Ovary (tissue), 9 donors: Measurements from ENCODE around the gene TST. TPM values are rescaled to one million over a fixed set of nuclear protein-coding genes. Genes with fewer than 3 reads are reported as not detected.

ENCODE experiments used
- DNase-seq, 5 donors: peaks; one replicate each; pipeline ENCODE4 v3.0.0-alpha.2; 2019 to 2020
- H3K27ac ChIP-seq, 2 donors: fragments of 200-600 bp; one replicate each; pipeline versions ENCODE4 v1.5.1 to v1.8.0; 2019 to 2022
- H3K27me3 ChIP-seq: fragments of 200-600 bp; one replicate; pipeline ENCODE4 v1.8.0; 2022
- H3K36me3 ChIP-seq: fragments of 200-600 bp; sonication (generic); one replicate; pipeline ENCODE4 v1.5.1; 2019
- H3K4me1 ChIP-seq: one replicate; pipeline ENCODE4 v1.8.1; 2013; ENCODE audit warnings: mild to moderate bottlenecking, moderate library complexity; ENCODE audit not compliant: insufficient read depth
- H3K4me3 ChIP-seq: fragments of 200-600 bp; sonication (generic); one replicate; pipeline ENCODE4 v1.5.1; 2017
- H3K9me3 ChIP-seq, 2 donors: fragments of 200-600 bp in 1 of 2; sonication (generic) in 1 of 2; one replicate each; pipeline versions ENCODE4 v1.5.1 to v1.8.1; 2013 to 2019; ENCODE audit warnings: mild to moderate bottlenecking in 1 of 2, moderate library complexity in 1 of 2
- CTCF ChIP-seq, 3 donors: fragments of 450-650 bp in 2 of 3; fragments of 200-600 bp in 1 of 3; IDR thresholded peaks; one replicate each; pipeline versions ENCODE4 v1.5.1 to v1.8.0; 2016 to 2022; ENCODE audit warnings: antibody characterized with exemption in 3 of 3, mild to moderate bottlenecking in 1 of 3
- EP300 ChIP-seq: sonication (generic); formaldehyde crosslinking; IDR thresholded peaks from one replicate; pipeline ENCODE4 v1.6.1; 2017; ENCODE audit warnings: antibody characterized with exemption
- POLR2A ChIP-seq: fragments of 450-650 bp; IDR thresholded peaks from one replicate; pipeline ENCODE4 v1.6.1; 2017; ENCODE audit warnings: antibody characterized with exemption, mild to moderate bottlenecking, moderate library complexity
- WGBS, 3 donors: extraction: QIAGEN DNeasy Blood & Tissue Kit in 1 of 3; methylation state at CpG; one replicate each; pipeline versions ENCODE4 v1.1.5 to v1.1.7; 2013 to 2017; 5-methylcytosine and 5-hydroxymethylcytosine counted together
- intact Hi-C, 4 donors: fragments of 100-400 bp; cut with DNase I; formaldehyde crosslinking; loops; one replicate each; pipeline versions ENCODE4 v1.11.0 to v1.15.1; 2022 to 2023
- polyA plus RNA-seq, 2 donors: library from polyadenylated mRNA; stranded (reverse); fragments of 200-250 nt in 1 of 2; fragments of 350-450 nt in 1 of 2; fragmentation: Illumina TruSeq in 1 of 2; extraction: RNeasy Lipid Tissue Mini Kit (QIAGEN cat#74804) in 1 of 2; gene quantifications; one replicate each; pipeline ENCODE4 v1.2.3, GENCODE V29; 2013 to 2014
- total RNA-seq, 7 donors: library from RNA; depleted of rRNA in 2 of 7; stranded (reverse); fragments of >200 nt in 2 of 7; fragmentation: NEBNext Ultra II Directional in 3 of 7; extraction: Animal tissue kit (Norgen Biotek cat#: 25700) in 3 of 7; gene quantifications; one replicate each; pipeline versions ENCODE4 v1.1.0 to v1.2.4, GENCODE V29; 2016 to 2023
- donor health status: DM: no; HTN: no; CAD: no; lungs with moderate emphysema.
- donor health status: DM: no; HTN: no; CAD: no.
- donor health status: Bipolar disorder and iron deficiency.
- donor health status: DM: yes; HTN: yes; CAD: no.
- donor health status: DM: no; HTN: no; CAD: no.
- donor health status: DM: yes; HTN: yes; CAD: no.

Gene TST
- total and polyA plus RNA-seq, 9 donors = 6.4 to 59.9 (median 42.4) TPM

- no peak for DNase-seq
- Histone ChIP-seq H3K9me3 (peaks cover 0 to 4% of the 10 kb centered on the region in 2 donors), H3K36me3 (no peaks in the 10 kb centered on the region), H3K4me1 (no peaks in the 10 kb centered on the region), H3K27ac (no peak overlapping the region), H3K4me3 (no peak overlapping the region), H3K27me3 (no peaks in the 10 kb centered on the region)
- 73 to 83% (median 76%) methylated on average over 16 of the region's 16 CpGs for WGBS, 3 donors
- intact Hi-C loops = no loop called here
- TF ChIP-seq EP300 (no peak), CTCF (IDR thresholded peaks at IDR 0.05) (no peak), POLR2A (no peak)
Measured at GRCh38 chr22:36981247-36981775, 37.9 kb downstream of the TST start.

GRCh38 chr22:36979016-36979910, 40.0 kb downstream of the TST start:
- Histone ChIP-seq H3K27ac (no peak overlapping the region), H3K27me3 (no peaks in the 10 kb centered on the region), H3K36me3 (no peaks in the 10 kb centered on the region), H3K4me1 (no peaks in the 10 kb centered on the region), H3K4me3 (no peak overlapping the region), H3K9me3 (no peaks in the 10 kb centered on the region)
- intact Hi-C loops = loop anchor here in 3 of 4 donors (5.0 to 10.0 kb wide), 4 partner anchors 114 to 197 kb away; partner anchors contain the start of gene NCF4 (in 1 of the 3)
- WGBS, 3 donors = 81 to 88% (median 84%) methylated on average over 13 of the region's 13 CpGs
- no peak for DNase-seq
- no peak for TF ChIP-seq CTCF (IDR thresholded peaks at IDR 0.05)
- TF ChIP-seq POLR2A = no peak
- TF ChIP-seq EP300 = no peak

DNA sequence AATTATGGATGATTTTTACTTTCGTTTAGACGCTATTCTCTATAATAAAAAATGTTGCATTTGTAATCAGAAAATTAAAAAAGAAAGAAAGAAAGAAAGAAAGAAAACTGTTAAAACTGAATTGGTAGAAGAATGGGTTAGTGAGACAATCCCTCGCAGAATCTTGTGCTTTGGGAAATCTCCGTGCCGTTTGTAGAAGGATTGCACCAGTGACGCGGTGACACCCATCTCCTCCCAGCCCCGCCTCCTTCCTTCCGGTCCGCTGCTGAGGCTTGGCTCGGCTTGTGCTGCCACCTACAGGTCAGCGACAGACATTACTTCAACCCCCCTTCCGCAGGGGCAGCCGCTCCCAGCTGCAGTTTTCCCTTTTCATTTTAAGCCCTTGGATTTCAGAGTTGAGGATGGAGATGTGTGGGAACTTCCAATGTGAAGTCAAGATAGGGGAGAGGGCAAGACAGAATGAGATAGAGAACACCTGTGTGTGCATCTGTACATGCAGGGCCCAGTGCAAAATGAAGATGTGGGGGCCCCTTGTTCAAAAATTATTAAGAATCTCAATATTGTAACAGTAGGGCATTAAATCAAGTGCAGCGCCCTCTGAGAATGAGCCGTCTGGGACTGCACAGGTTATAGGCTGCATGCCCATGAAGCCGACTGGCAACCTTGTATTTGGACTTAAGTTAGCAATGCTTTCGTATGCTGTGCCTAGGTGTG, 41.1 kb downstream of the TST start:
- Histone ChIP-seq H3K27ac (no peak overlapping the region), H3K27me3 (no peaks in the 10 kb centered on the region), H3K4me3 (peak overlapping the region; percentile 35), H3K36me3 (no peaks in the 10 kb centered on the region), H3K9me3 (no peaks in the 10 kb centered on the region), H3K4me1 (no peaks in the 10 kb centered on the region)
- peak; percentile 87 to 92 (median 90) for DNase-seq
- 12% methylated on average over 18 of the region's 18 CpGs for WGBS, 3 donors
- TF ChIP-seq POLR2A (no peak), CTCF (IDR thresholded peaks at IDR 0.05) (peak; percentile 86 to 97 (median 87))
- intact Hi-C loops = loop anchor here in 3 of 4 donors (5.0 to 10.0 kb wide), 4 partner anchors 113 to 196 kb away; partner anchors contain the start of gene NCF4 (in 1 of the 3)

- Histone ChIP-seq H3K9me3 (no peaks in the 10 kb centered on the region), H3K27ac (no peak overlapping the region), H3K4me3 (peak overlapping the region; percentile 35), H3K27me3 (no peaks in the 10 kb centered on the region), H3K36me3 (no peaks in the 10 kb centered on the region), H3K4me1 (no peaks in the 10 kb centered on the region)
- TF ChIP-seq CTCF (IDR thresholded peaks at IDR 0.05) (peak in 1 of 3 donors; percentile 13), EP300 (no peak)
- peak; percentile 33 to 65 (median 50) for DNase-seq
- intact Hi-C loops = loop anchor here in 3 of 4 donors (5.0 to 10.0 kb wide), 4 partner anchors 113 to 195 kb away; partner anchors contain the start of gene NCF4 (in 1 of the 3)
- 22 to 36% (median 24%) methylated on average over 13 of the region's 13 CpGs for WGBS, 3 donors
Measured at GRCh38 chr22:36977401-36977861, 41.8 kb downstream of the TST start.
